ENCODE results near the gene CFAP77. TPM values are rescaled to one million over a fixed set of nuclear protein-coding genes. Genes with fewer than 3 reads are reported as not detected.

The CFAP77 gene
- polyA plus RNA-seq, 1 donor from 2014 or later: not detected

DNA sequence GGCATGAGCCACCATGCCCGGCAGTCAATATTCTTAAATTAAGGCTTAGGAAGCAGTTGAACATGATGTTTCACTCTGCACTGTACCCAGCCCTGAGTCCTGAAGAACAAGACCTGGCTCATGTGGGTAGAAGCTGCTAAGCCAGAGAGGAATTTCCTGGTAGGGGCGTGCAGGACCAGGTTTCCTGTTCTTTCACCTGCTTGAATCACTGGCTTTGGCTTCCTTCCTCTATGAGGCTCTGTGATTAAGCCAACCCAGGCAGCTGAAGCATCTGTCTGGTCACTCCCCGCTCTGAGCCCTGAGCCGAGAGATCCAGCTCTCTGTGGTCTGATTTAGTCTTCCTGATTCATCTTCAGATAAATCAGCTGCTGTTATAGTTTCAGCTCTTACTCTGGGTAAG lies 29.1 kb downstream of the CFAP77 start:
- no peaks in the 10 kb centered on the region for H3K27me3 ChIP-seq (ENCODE audit: insufficient read depth, low read depth, low read length)
- H3K36me3 ChIP-seq (ENCODE audit: insufficient read depth, low read length): no peaks in the 10 kb centered on the region
- H3K9ac ChIP-seq (ENCODE audit: low read length): no peak overlapping the region
- H3F3A ChIP-seq (ENCODE audit: insufficient read depth, low read length, poor library complexity, severe bottlenecking): peaks cover 10% of the 10 kb centered on the region
- H2AFZ ChIP-seq (ENCODE audit: low read depth, low read length): no peak overlapping the region
- no peak overlapping the region for H3K4me2 ChIP-seq (ENCODE audit: low read length)
- no peaks in the 10 kb centered on the region for H3K9me2 ChIP-seq (ENCODE audit: insufficient read depth, low read length)
- H3K27ac ChIP-seq (ENCODE audit: low read length): no peak overlapping the region
- no peak overlapping the region for H3K4me3 ChIP-seq (ENCODE audit: low read length)
- H3K79me2 ChIP-seq (replicated peaks; ENCODE audit: insufficient read depth, low read length): no peaks in the 10 kb centered on the region
- no peaks in the 10 kb centered on the region for H3K9me3 ChIP-seq (ENCODE audit: low read length)
- no peaks in the 10 kb centered on the region for H4K20me1 ChIP-seq (ENCODE audit: insufficient read depth)
- TF ChIP-seq MXI1 (conservative IDR thresholded peaks at IDR 0.05; ENCODE audit: poor library complexity, severe bottlenecking) (no peak), EP300 (conservative IDR thresholded peaks at IDR 0.05; ENCODE audit: poor library complexity, severe bottlenecking) (no peak), SMC3 (conservative IDR thresholded peaks at IDR 0.05; ENCODE audit: poor library complexity) (no peak), POLR2AphosphoS5 (IDR thresholded peaks at IDR 0.05) (no peak), RAD21 (conservative IDR thresholded peaks at IDR 0.05) (no peak), TAF1 (IDR thresholded peaks at IDR 0.05; ENCODE audit: low read depth) (no peak), EZH2 (IDR thresholded peaks at IDR 0.05; ENCODE audit: borderline replicate concordance, insufficient read depth, low read length, poor library complexity, severe bottlenecking) (no peak)
- TF ChIP-seq, protein P1, sequence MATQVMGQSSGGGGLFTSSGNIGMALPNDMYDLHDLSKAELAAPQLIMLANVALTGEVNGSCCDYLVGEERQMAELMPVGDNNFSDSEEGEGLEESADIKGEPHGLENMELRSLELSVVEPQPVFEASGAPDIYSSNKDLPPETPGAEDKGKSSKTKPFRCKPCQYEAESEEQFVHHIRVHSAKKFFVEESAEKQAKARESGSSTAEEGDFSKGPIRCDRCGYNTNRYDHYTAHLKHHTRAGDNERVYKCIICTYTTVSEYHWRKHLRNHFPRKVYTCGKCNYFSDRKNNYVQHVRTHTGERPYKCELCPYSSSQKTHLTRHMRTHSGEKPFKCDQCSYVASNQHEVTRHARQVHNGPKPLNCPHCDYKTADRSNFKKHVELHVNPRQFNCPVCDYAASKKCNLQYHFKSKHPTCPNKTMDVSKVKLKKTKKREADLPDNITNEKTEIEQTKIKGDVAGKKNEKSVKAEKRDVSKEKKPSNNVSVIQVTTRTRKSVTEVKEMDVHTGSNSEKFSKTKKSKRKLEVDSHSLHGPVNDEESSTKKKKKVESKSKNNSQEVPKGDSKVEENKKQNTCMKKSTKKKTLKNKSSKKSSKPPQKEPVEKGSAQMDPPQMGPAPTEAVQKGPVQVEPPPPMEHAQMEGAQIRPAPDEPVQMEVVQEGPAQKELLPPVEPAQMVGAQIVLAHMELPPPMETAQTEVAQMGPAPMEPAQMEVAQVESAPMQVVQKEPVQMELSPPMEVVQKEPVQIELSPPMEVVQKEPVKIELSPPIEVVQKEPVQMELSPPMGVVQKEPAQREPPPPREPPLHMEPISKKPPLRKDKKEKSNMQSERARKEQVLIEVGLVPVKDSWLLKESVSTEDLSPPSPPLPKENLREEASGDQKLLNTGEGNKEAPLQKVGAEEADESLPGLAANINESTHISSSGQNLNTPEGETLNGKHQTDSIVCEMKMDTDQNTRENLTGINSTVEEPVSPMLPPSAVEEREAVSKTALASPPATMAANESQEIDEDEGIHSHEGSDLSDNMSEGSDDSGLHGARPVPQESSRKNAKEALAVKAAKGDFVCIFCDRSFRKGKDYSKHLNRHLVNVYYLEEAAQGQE (IDR thresholded peaks at IDR 0.05; ENCODE audit: borderline replicate concordance): no peak
- TF ChIP-seq, protein P2, sequence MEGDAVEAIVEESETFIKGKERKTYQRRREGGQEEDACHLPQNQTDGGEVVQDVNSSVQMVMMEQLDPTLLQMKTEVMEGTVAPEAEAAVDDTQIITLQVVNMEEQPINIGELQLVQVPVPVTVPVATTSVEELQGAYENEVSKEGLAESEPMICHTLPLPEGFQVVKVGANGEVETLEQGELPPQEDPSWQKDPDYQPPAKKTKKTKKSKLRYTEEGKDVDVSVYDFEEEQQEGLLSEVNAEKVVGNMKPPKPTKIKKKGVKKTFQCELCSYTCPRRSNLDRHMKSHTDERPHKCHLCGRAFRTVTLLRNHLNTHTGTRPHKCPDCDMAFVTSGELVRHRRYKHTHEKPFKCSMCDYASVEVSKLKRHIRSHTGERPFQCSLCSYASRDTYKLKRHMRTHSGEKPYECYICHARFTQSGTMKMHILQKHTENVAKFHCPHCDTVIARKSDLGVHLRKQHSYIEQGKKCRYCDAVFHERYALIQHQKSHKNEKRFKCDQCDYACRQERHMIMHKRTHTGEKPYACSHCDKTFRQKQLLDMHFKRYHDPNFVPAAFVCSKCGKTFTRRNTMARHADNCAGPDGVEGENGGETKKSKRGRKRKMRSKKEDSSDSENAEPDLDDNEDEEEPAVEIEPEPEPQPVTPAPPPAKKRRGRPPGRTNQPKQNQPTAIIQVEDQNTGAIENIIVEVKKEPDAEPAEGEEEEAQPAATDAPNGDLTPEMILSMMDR (IDR thresholded peaks at IDR 0.05; ENCODE audit: poor library complexity, severe bottlenecking): no peak

DNA sequence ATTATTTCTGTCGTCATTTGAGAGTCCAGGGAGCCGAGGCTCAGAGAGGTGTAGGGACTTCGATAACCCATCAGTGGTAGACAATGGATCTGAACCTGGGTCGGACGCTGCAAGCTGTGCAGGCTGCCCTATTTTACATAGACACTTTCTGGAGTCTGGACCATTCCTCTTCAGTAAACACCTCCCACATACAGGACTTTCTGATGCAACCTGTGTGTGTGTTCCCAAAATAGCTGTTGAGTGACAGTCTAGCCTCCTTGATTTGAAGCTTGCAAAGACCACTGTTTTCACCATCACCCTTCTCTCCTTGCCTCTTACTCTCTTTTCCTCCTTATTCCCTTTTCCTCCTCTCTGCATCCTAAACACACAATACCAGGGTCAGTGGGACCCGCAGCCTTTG lies 30.7 kb downstream of the CFAP77 start:
- Histone ChIP-seq H4K20me1 (ENCODE audit: insufficient read depth) (no peaks in the 10 kb centered on the region), H3K79me2 (replicated peaks; ENCODE audit: insufficient read depth, low read length) (no peaks in the 10 kb centered on the region), H3F3A (ENCODE audit: insufficient read depth, low read length, poor library complexity, severe bottlenecking) (peaks cover 10% of the 10 kb centered on the region), H3K9ac (ENCODE audit: low read length) (peak overlapping the region; percentile 32), H3K9me3 (ENCODE audit: low read length) (no peaks in the 10 kb centered on the region), H3K4me3 (ENCODE audit: low read length) (peak overlapping the region; percentile 50), H3K36me3 (ENCODE audit: insufficient read depth, low read length) (no peaks in the 10 kb centered on the region), H2AFZ (ENCODE audit: low read depth, low read length) (no peak overlapping the region), H3K4me2 (ENCODE audit: low read length) (peak overlapping the region; percentile 58), H3K27me3 (ENCODE audit: insufficient read depth, low read depth, low read length) (no peaks in the 10 kb centered on the region), H3K9me2 (ENCODE audit: insufficient read depth, low read length) (no peaks in the 10 kb centered on the region), H3K27ac (ENCODE audit: low read length) (peak overlapping the region; percentile 63)
- TF ChIP-seq SMC3 (conservative IDR thresholded peaks at IDR 0.05; ENCODE audit: poor library complexity) (no peak), POLR2AphosphoS5 (IDR thresholded peaks at IDR 0.05) (no peak), EP300 (conservative IDR thresholded peaks at IDR 0.05; ENCODE audit: poor library complexity, severe bottlenecking) (no peak), TAF1 (IDR thresholded peaks at IDR 0.05; ENCODE audit: low read depth) (no peak), RAD21 (conservative IDR thresholded peaks at IDR 0.05) (no peak), MXI1 (conservative IDR thresholded peaks at IDR 0.05; ENCODE audit: poor library complexity, severe bottlenecking) (no peak), EZH2 (IDR thresholded peaks at IDR 0.05; ENCODE audit: borderline replicate concordance, insufficient read depth, low read length, poor library complexity, severe bottlenecking) (no peak)
- TF ChIP-seq, protein P1 (IDR thresholded peaks at IDR 0.05; ENCODE audit: borderline replicate concordance): no peak
- TF ChIP-seq, protein P2 (IDR thresholded peaks at IDR 0.05; ENCODE audit: poor library complexity, severe bottlenecking): no peak
